Measurements from ENCODE around the gene OR1F1.

DNA sequence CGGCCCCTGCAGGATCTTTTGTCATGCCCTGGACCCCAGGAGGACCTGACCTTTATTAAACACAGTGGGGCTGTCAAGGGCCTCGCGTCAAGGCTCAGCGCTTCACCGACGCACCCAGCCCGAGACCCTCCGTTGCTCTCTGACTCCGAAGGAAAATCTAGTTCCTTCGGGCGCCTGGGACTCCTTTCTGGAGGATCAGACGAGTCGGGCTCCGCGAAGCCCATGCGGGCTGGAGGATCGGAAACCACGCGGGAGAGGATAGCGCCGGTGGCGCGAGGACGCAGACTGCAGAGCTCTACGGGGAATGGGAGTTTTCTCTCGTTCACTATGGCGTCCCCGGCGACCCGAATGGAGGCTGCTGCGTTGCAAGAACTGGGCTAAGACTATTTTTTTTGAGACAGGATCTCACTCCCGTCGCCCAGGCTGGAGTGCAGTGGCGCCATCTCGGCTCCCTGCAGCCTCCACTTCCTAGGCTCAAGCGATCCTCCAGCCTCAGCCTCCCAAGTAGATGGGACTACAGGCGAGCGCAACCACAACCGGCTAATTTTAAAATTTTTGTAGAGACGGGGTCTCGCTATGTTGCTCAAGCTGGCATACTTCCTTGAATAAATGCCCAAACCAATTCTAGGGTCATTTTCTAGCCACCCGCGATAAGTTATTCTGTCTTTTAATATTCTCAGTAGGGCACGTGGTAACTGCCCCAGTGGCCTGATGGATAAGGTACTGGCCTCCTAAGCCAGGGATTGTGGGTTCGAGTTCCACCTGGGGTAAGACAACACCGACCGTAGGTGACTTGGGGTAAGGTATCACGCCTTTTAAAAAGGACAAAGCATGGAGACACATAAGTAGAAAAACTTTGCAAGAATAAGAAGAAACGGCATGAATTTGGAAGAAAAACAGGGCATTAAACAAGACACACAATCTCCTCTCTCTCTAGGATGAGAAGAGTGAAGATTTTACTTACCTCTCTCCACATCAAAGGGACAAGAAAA lies 5.5 kb downstream of the OR1F1 start:
- TF ChIP-seq, protein P1, sequence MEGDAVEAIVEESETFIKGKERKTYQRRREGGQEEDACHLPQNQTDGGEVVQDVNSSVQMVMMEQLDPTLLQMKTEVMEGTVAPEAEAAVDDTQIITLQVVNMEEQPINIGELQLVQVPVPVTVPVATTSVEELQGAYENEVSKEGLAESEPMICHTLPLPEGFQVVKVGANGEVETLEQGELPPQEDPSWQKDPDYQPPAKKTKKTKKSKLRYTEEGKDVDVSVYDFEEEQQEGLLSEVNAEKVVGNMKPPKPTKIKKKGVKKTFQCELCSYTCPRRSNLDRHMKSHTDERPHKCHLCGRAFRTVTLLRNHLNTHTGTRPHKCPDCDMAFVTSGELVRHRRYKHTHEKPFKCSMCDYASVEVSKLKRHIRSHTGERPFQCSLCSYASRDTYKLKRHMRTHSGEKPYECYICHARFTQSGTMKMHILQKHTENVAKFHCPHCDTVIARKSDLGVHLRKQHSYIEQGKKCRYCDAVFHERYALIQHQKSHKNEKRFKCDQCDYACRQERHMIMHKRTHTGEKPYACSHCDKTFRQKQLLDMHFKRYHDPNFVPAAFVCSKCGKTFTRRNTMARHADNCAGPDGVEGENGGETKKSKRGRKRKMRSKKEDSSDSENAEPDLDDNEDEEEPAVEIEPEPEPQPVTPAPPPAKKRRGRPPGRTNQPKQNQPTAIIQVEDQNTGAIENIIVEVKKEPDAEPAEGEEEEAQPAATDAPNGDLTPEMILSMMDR (IDR thresholded peaks at IDR 0.05), result no peak
- TF ChIP-seq ZFX (IDR thresholded peaks at IDR 0.05; ENCODE audit: borderline replicate concordance), result no peak
